ENCODE data around the gene CSNK1D.

CSNK1D gene

GRCh38 chr17:82227629-82228277 lies 45.7 kb downstream of the CSNK1D start:
- H3K27ac ChIP-seq = no peak overlapping the region
- no peak for TF ChIP-seq CTCF (conservative IDR thresholded peaks at IDR 0.05)

GRCh38 chr17:82226809-82227628 lies 46.5 kb downstream of the CSNK1D start:
- H3K27ac ChIP-seq = no peak overlapping the region
- TF ChIP-seq CTCF (conservative IDR thresholded peaks at IDR 0.05) = no peak

GRCh38 chr17:82226146-82226808 lies 47.2 kb downstream of the CSNK1D start:
- no peak for TF ChIP-seq CTCF (conservative IDR thresholded peaks at IDR 0.05)
- no peak overlapping the region for H3K27ac ChIP-seq

GRCh38 chr17:82225368-82226029 lies 48.0 kb downstream of the CSNK1D start:
- no peak for TF ChIP-seq CTCF (conservative IDR thresholded peaks at IDR 0.05)
- H3K27ac ChIP-seq = no peak overlapping the region

GRCh38 chr17:82224666-82225065 lies 48.8 kb downstream of the CSNK1D start:
- H3K27ac ChIP-seq = no peak overlapping the region
- TF ChIP-seq CTCF (conservative IDR thresholded peaks at IDR 0.05) = no peak

GRCh38 chr17:82223517-82223916 lies 50.0 kb downstream of the CSNK1D start:
- H3K27ac ChIP-seq = no peak overlapping the region
- no peak for TF ChIP-seq CTCF (conservative IDR thresholded peaks at IDR 0.05)

- H3K27ac ChIP-seq = no peak overlapping the region
These were observed 50.7 kb downstream of the CSNK1D start for GRCh38 chr17:82222816-82223215.

More at GRCh38 chr17:82222816-82223215, 50.7 kb downstream of the CSNK1D start:
- no peak for TF ChIP-seq CTCF (conservative IDR thresholded peaks at IDR 0.05)

All from VCaP (cell line).